GM19025 (cell line): ENCODE measurements around the gene KIF18A.

Experiments used
- ATAC-seq: cut with Tn5 transposase; IDR thresholded peaks from one replicate; pipeline ENCODE4 v1.9.1; 2021; ENCODE audit warnings: mild to moderate bottlenecking, low read depth, moderate library complexity; ENCODE audit not compliant: unreplicated experiment

KIF18A gene

DNA sequence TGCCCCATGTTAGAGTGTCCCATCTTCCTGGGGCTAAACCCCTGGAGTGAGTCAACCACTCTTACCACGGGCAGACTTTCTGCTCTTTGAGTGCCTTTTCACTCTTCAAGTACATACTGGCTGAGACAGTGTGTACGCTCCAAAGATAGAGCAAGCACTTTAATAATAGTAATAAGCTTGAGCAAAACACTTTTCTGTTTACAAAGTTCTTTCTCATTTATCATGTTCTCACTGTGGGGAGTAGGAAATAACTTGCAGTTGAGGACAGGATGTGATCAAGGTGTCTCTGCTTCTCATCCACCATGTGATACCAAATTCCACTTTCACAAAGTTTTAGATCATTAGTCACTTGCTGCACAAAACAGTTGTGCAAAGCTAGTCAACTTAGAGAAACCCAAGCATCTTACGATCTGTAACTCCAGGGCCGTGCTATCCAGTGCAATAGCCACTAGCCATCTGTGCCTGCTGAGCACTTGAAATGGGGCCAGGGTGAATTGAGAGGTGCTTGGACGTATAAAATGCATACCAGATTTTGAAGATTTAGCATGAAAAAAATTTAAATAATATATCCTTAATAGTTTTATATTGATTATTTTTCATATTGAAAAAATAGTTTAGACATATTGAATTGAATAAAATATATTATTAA, 135.3 kb downstream of the KIF18A start:
- ATAC-seq: no peak

DNA sequence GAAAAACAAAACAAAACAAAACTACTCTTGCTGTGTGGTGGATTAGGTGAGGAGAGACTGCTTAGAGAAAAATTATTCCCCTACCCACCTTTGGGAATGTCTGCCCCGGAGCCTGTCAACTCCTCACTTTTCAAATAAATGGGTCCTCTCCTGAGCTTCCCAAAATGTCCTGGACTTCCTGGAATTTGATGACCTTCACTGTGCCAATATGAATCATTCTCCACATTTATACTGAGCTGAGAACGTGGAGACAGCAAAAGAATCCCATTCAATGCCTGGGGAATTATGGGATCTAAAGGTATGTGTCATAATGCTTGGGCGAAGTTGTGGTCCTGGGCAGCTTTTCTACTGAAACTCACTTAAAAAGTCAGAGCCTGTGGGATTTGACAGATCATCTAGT, 136.8 kb downstream of the KIF18A start:
- ATAC-seq: no peak
